ENCODE results near the gene KCTD6.

Gene KCTD6

GRCh38 chr3:58540176-58540858 is 48.4 kb downstream of the KCTD6 start:
- H3K27ac ChIP-seq (ENCODE audit: low read depth, low read length) = no peak overlapping the region
- no peak for DNase-seq
- no peak overlapping the region for H2BK5ac ChIP-seq (ENCODE audit: low read depth, low read length, poor library complexity)
- no peak overlapping the region for H3K4me2 ChIP-seq (ENCODE audit: low read length)
- H2BK12ac ChIP-seq (ENCODE audit: low read length) = no peak overlapping the region
- no peak overlapping the region for H3K14ac ChIP-seq (ENCODE audit: low read length)
- no CpG with 5 or more reads among the region's 8 CpGs for WGBS (ENCODE audit: extremely low coverage, insufficient coverage, insufficient read length)
- no peak overlapping the region for H2AK5ac ChIP-seq (ENCODE audit: low read length)
- H3K4me1 ChIP-seq (ENCODE audit: control insufficient read depth in 1 of 2, insufficient read depth in 2 of 2, low read length in 2 of 2) = no peaks in the 10 kb centered on the region
- H3K36me3 ChIP-seq (ENCODE audit: control insufficient read depth in 1 of 2, insufficient read depth in 2 of 2, low read length in 2 of 2) = no peaks in the 10 kb centered on the region
- H3K4me3 ChIP-seq (ENCODE audit: low read depth, low read length) = no peak overlapping the region
- no peak overlapping the region for H4K91ac ChIP-seq (ENCODE audit: low read depth, low read length)
- no peak overlapping the region for H3K23ac ChIP-seq (ENCODE audit: low read length)
- H2AFZ ChIP-seq (ENCODE audit: insufficient read depth, low read length, poor library complexity) = no peak overlapping the region
- H4K12ac ChIP-seq (ENCODE audit: low read depth, low read length) = no peak overlapping the region
- H3K79me1 ChIP-seq (ENCODE audit: low read length) = no peaks in the 10 kb centered on the region
- H3K18ac ChIP-seq (ENCODE audit: low read length) = no peak overlapping the region
- H3K9me3 ChIP-seq (ENCODE audit: insufficient read depth, low read depth, low read length) = no peaks in the 10 kb centered on the region
- no peak overlapping the region for H3K9ac ChIP-seq (ENCODE audit: low read length)
- H3K79me2 ChIP-seq (ENCODE audit: control insufficient read depth, insufficient read depth, low read length, poor library complexity) = no peaks in the 10 kb centered on the region
- H3K4ac ChIP-seq (ENCODE audit: low read depth, low read length) = no peak overlapping the region
- no peaks in the 10 kb centered on the region for H3K27me3 ChIP-seq (ENCODE audit: insufficient read depth, low read length)
- H2BK120ac ChIP-seq (ENCODE audit: insufficient read depth, low read length, poor library complexity) = no peak overlapping the region
- no peak overlapping the region for H4K8ac ChIP-seq (ENCODE audit: low read depth, low read length)

- Histone ChIP-seq H3K36me3 (ENCODE audit: control insufficient read depth in 1 of 2, insufficient read depth in 2 of 2, low read length in 2 of 2) (no peaks in the 10 kb centered on the region), H3K27ac (ENCODE audit: low read depth, low read length) (no peak overlapping the region), H3K79me1 (ENCODE audit: low read length) (no peaks in the 10 kb centered on the region), H3K4me2 (ENCODE audit: low read length) (no peak overlapping the region), H3K4me1 (ENCODE audit: control insufficient read depth in 1 of 2, insufficient read depth in 2 of 2, low read length in 2 of 2) (no peaks in the 10 kb centered on the region), H4K91ac (ENCODE audit: low read depth, low read length) (no peak overlapping the region), H2AK5ac (ENCODE audit: low read length) (no peak overlapping the region), H3K18ac (ENCODE audit: low read length) (no peak overlapping the region), H3K27me3 (ENCODE audit: insufficient read depth, low read length) (no peaks in the 10 kb centered on the region), H4K8ac (ENCODE audit: low read depth, low read length) (no peak overlapping the region), H4K12ac (ENCODE audit: low read depth, low read length) (no peak overlapping the region), H3K23ac (ENCODE audit: low read length) (no peak overlapping the region), H3K9ac (ENCODE audit: low read length) (no peak overlapping the region), H3K14ac (ENCODE audit: low read length) (no peak overlapping the region), H2BK12ac (ENCODE audit: low read length) (no peak overlapping the region), H3K79me2 (ENCODE audit: control insufficient read depth, insufficient read depth, low read length, poor library complexity) (no peaks in the 10 kb centered on the region), H2AFZ (ENCODE audit: insufficient read depth, low read length, poor library complexity) (no peak overlapping the region), H2BK120ac (ENCODE audit: insufficient read depth, low read length, poor library complexity) (no peak overlapping the region), H3K9me3 (ENCODE audit: insufficient read depth, low read depth, low read length) (no peaks in the 10 kb centered on the region), H3K4ac (ENCODE audit: low read depth, low read length) (no peak overlapping the region), H2BK5ac (ENCODE audit: low read depth, low read length, poor library complexity) (no peak overlapping the region), H3K4me3 (ENCODE audit: low read depth, low read length) (no peak overlapping the region)
- WGBS (ENCODE audit: extremely low coverage, insufficient coverage, insufficient read length) = no CpG with 5 or more reads among the region's 3 CpGs
- no peak for DNase-seq
Observed at GRCh38 chr3:58544541-58544940, 52.6 kb downstream of the KCTD6 start.

GRCh38 chr3:58551636-58552180 is 59.8 kb downstream of the KCTD6 start:
- Histone ChIP-seq H2BK120ac (ENCODE audit: insufficient read depth, low read length, poor library complexity) (no peak overlapping the region), H3K9ac (ENCODE audit: low read length) (no peak overlapping the region), H3K36me3 (ENCODE audit: control insufficient read depth in 1 of 2, insufficient read depth in 2 of 2, low read length in 2 of 2) (no peaks in the 10 kb centered on the region), H2BK12ac (ENCODE audit: low read length) (no peak overlapping the region), H2AK5ac (ENCODE audit: low read length) (no peak overlapping the region), H2AFZ (ENCODE audit: insufficient read depth, low read length, poor library complexity) (no peak overlapping the region), H4K12ac (ENCODE audit: low read depth, low read length) (no peak overlapping the region), H3K4me3 (ENCODE audit: low read depth, low read length) (no peak overlapping the region), H3K23ac (ENCODE audit: low read length) (no peak overlapping the region), H2BK5ac (ENCODE audit: low read depth, low read length, poor library complexity) (no peak overlapping the region), H3K14ac (ENCODE audit: low read length) (no peak overlapping the region), H3K27ac (ENCODE audit: low read depth, low read length) (no peak overlapping the region), H3K79me1 (ENCODE audit: low read length) (no peaks in the 10 kb centered on the region), H3K9me3 (ENCODE audit: insufficient read depth, low read depth, low read length) (no peaks in the 10 kb centered on the region), H3K79me2 (ENCODE audit: control insufficient read depth, insufficient read depth, low read length, poor library complexity) (no peaks in the 10 kb centered on the region), H4K91ac (ENCODE audit: low read depth, low read length) (no peak overlapping the region), H3K18ac (ENCODE audit: low read length) (no peak overlapping the region), H3K4me2 (ENCODE audit: low read length) (no peak overlapping the region), H3K4ac (ENCODE audit: low read depth, low read length) (no peak overlapping the region), H3K27me3 (ENCODE audit: insufficient read depth, low read length) (no peaks in the 10 kb centered on the region), H3K4me1 (ENCODE audit: control insufficient read depth in 1 of 2, insufficient read depth in 2 of 2, low read length in 2 of 2) (peaks cover 0 to 2% of the 10 kb centered on the region in 2 experiments), H4K8ac (ENCODE audit: low read depth, low read length) (no peak overlapping the region)
- DNase-seq = no peak
- WGBS (ENCODE audit: extremely low coverage, insufficient coverage, insufficient read length) = no CpG with 5 or more reads among the region's 4 CpGs

Data from trophoblast cell (in vitro differentiated cells and primary cell).